ENCODE results near the gene BEND5. TPM values are rescaled to one million over a fixed set of nuclear protein-coding genes. Genes with fewer than 3 reads are reported as not detected.

Gene BEND5
- total and polyA plus RNA-seq, 10 of the 15 experiments (the other 5 are each of a cell fraction or from before 2014, with no cell fraction given), result 0.26 TPM; not detected in 9

- SMC1A ChIA-PET (ENCODE audit: uncharacterized antibody, unreplicated experiment), result no interaction called here
- no TSS peak for BruUV-seq (replicated peaks)
- no peaks in the 10 kb centered on the region for H3K9me3 ChIP-seq (replicated peaks; ENCODE audit: control insufficient read depth, insufficient read depth, low read length)
- RAD21 ChIA-PET (ENCODE audit: unreplicated experiment), result no interaction called here
- 2% methylated on average over 5 of the region's 5 CpGs for WGBS (ENCODE audit: insufficient coverage, insufficient replicate concordance, low lambda C conversion rate, missing lambda C conversion rate)
- no peaks in the 10 kb centered on the region for H3K79me2 ChIP-seq (ENCODE audit: control insufficient read depth, insufficient read depth, low read length)
- H3K27ac ChIP-seq (ENCODE audit: control insufficient read depth, insufficient read depth), result no peak overlapping the region
- H3K4me1 ChIP-seq (ENCODE audit: control insufficient read depth, insufficient read depth, low read length), result no peaks in the 10 kb centered on the region
- no peak for DNase-seq (ENCODE audit: low read depth, low spot score)
- H4K20me1 ChIP-seq (ENCODE audit: control insufficient read depth, insufficient read depth), result no peaks in the 10 kb centered on the region; the same call in 1 of the 2 replicates
- CTCF ChIA-PET, result interaction anchor here (2.3 kb wide), 1 partner anchor 14 kb away, joined by 12 read pairs; no protein-coding TSS in a partner anchor
- no peak overlapping the region for H3K4me3 ChIP-seq
- H3K4me2 ChIP-seq (ENCODE audit: control insufficient read depth, insufficient read depth), result no peak overlapping the region
- in situ Hi-C loops (cut with MboI), result no loop called here
- H3K36me3 ChIP-seq (ENCODE audit: control insufficient read depth in 2 of 2, insufficient read depth in 2 of 2, low read length in 1 of 2), result no peaks in the 10 kb centered on the region
- ATAC-seq, result peak; percentile 48; the same call in 2 of the 3 replicates
- no peak for FAIRE-seq
- intact Hi-C loops (cut with micrococcal nuclease; ENCODE audit: unreplicated experiment), result no loop called here
- POLR2A ChIA-PET, result no interaction called here
- H3K27me3 ChIP-seq (replicated peaks in 1 of 2; ENCODE audit: control insufficient read depth in 2 of 2, insufficient read depth in 2 of 2, low read length in 1 of 2), result no peaks in the 10 kb centered on the region
- H3K9ac ChIP-seq (ENCODE audit: control insufficient read depth, insufficient read depth, low read length), result no peak overlapping the region
- TF ChIP-seq CHD4 (IDR thresholded peaks at IDR 0.05) (no peak), IKZF1 (conservative IDR thresholded peaks at IDR 0.05) (0 out of 2 replicates have a peak, but pooled peaks have one; percentile 28)
- no peak overlapping the region for H2AFZ ChIP-seq (ENCODE audit: control insufficient read depth, low read depth, low read length)
Observed at GRCh38 chr1:48691429-48692001, 85.2 kb downstream of the BEND5 start.

- Histone ChIP-seq H3K4me1 (ENCODE audit: control insufficient read depth, insufficient read depth, low read length) (no peaks in the 10 kb centered on the region), H2AFZ (ENCODE audit: control insufficient read depth, low read depth, low read length) (no peak overlapping the region), H3K4me2 (ENCODE audit: control insufficient read depth, insufficient read depth) (no peak overlapping the region), H3K27ac (ENCODE audit: control insufficient read depth, insufficient read depth) (no peak overlapping the region), H3K36me3 (ENCODE audit: control insufficient read depth in 2 of 2, insufficient read depth in 2 of 2, low read length in 1 of 2) (no peaks in the 10 kb centered on the region), H3K27me3 (replicated peaks in 1 of 2; ENCODE audit: control insufficient read depth in 2 of 2, insufficient read depth in 2 of 2, low read length in 1 of 2) (no peaks in the 10 kb centered on the region), H4K20me1 (ENCODE audit: control insufficient read depth, insufficient read depth) (no peaks in the 10 kb centered on the region), H3K9ac (ENCODE audit: control insufficient read depth, insufficient read depth, low read length) (no peak overlapping the region), H3K9me3 (replicated peaks; ENCODE audit: control insufficient read depth, insufficient read depth, low read length) (no peaks in the 10 kb centered on the region), H3K4me3 (no peak overlapping the region), H3K79me2 (ENCODE audit: control insufficient read depth, insufficient read depth, low read length) (no peaks in the 10 kb centered on the region)
- RAD21 ChIA-PET (ENCODE audit: unreplicated experiment), result interaction anchor here (1.9 kb wide), 1 partner anchor 10 kb away, joined by 7 read pairs; no protein-coding TSS in a partner anchor
- POLR2A ChIA-PET, result no interaction called here
- peak; percentile 87 for FAIRE-seq
- peak; percentile 86 for ATAC-seq
- in situ Hi-C loops (cut with MboI), result no loop called here
- CTCF ChIA-PET, result interaction anchor here (1.4 to 5.1 kb wide), 2 partner anchors 8 to 10 kb away, joined by 7 to 30 read pairs; no protein-coding TSS in a partner anchor
- SMC1A ChIA-PET (ENCODE audit: uncharacterized antibody, unreplicated experiment), result interaction anchor here (0.6 to 1.6 kb wide), 3 partner anchors 11 to 93 kb away, joined by 3 to 7 read pairs (median 3); no protein-coding TSS in a partner anchor
- intact Hi-C loops (cut with micrococcal nuclease; ENCODE audit: unreplicated experiment), result no loop called here
- BruUV-seq (replicated peaks), result no TSS peak
- TF ChIP-seq RAD21 (IDR thresholded peaks at IDR 0.05; ENCODE audit: insufficient read depth, low read depth, low read length) (peak; percentile 20; the same call in 1 of the 2 replicates), BHLHE40 (IDR thresholded peaks at IDR 0.05; ENCODE audit: borderline replicate concordance in 1 of 2, low read depth in 2 of 2, low read length in 1 of 2) (no peak), ZNF622 (IDR thresholded peaks at IDR 0.05) (no peak), CTCF (IDR thresholded peaks at IDR 0.05 in 2 of 3, conservative IDR thresholded peaks at IDR 0.05 in 1 of 3; ENCODE audit: control insufficient read depth in 2 of 3, extremely low read depth in 1 of 3, insufficient read depth in 1 of 3, low read depth in 3 of 3, low read length in 3 of 3) (peak; percentile 10 to 41 (median 28); a peak in 4 of 6 replicates)
- DNase-seq (ENCODE audit: low read depth, low spot score), result no peak
- WGBS (ENCODE audit: insufficient coverage, insufficient replicate concordance, low lambda C conversion rate, missing lambda C conversion rate), result 2% methylated on average over 3 of the region's 3 CpGs
Observed at GRCh38 chr1:48688102-48688760, 88.5 kb downstream of the BEND5 start.

Measured in GM12878 (cell line).